H1 (cell line): ENCODE results near the gene SIGLEC7. TPM values are rescaled to one million over a fixed set of nuclear protein-coding genes. Genes with fewer than 3 reads are reported as not detected.
A peak's percentile ranks its signal among the peaks of the same experiment; 100 is the strongest.

Source experiments
- CTCF ChIA-PET: fragments of 300-600 bp; sonication (Branson Sonifier 250); formaldehyde crosslinking; loops from one replicate; lab custom pipeline; 2021; ENCODE audit not compliant: partially characterized antibody; lab: Charles Lee
- POLR2A ChIA-PET: fragments of 300-600 bp; sonication (Branson Sonifier 250); formaldehyde crosslinking; loops from one replicate; lab custom pipeline; 2021; ENCODE audit warnings: inconsistent platforms; ENCODE audit not compliant: partially characterized antibody; lab: Charles Lee
- DNase-seq, 2 experiments: peaks; one replicate each; pipeline versions ENCODE4 v3.0.0 to v3.0.0-alpha.2; 2010 to 2022; ENCODE audit warnings: low spot score in 2 of 2, low read depth in 1 of 2, mixed read lengths in 1 of 2
- FAIRE-seq: peaks from 2 replicates; lab custom pipeline; 2011; peaks lifted over from hg19 to GRCh38; lab: Jason Lieb, UNC
- H2AFZ ChIP-seq: 2 replicates; pipeline ENCODE4 v1.8.1; 2012; ENCODE audit warnings: low read length, inconsistent platforms
- H2AK5ac ChIP-seq: 2 replicates; pipeline ENCODE4 v1.6.1; 2013; ENCODE audit warnings: low read depth, low read length
- H2BK120ac ChIP-seq: replicated peaks from 2 replicates; pipeline ENCODE3; 2013; ENCODE audit warnings: low read depth, low read length, inconsistent platforms
- H2BK12ac ChIP-seq: 2 replicates; pipeline ENCODE4 v1.6.1; 2013; ENCODE audit warnings: low read depth, low read length
- H2BK15ac ChIP-seq: 2 replicates; pipeline ENCODE4 v1.6.1; 2013; ENCODE audit warnings: low read length
- H2BK20ac ChIP-seq: 2 replicates; pipeline ENCODE4 v1.6.1; 2013; ENCODE audit warnings: low read length
- H2BK5ac ChIP-seq: 2 replicates; pipeline ENCODE4 v1.6.1; 2013; ENCODE audit warnings: low read depth, low read length
- H3K14ac ChIP-seq: 2 replicates; pipeline ENCODE4 v1.6.1; 2013; ENCODE audit warnings: inconsistent platforms; ENCODE audit not compliant: insufficient read length
- H3K18ac ChIP-seq: 2 replicates; pipeline ENCODE4 v1.6.1; 2013; ENCODE audit warnings: low read length; ENCODE audit errors: extremely low read depth
- H3K23ac ChIP-seq: 2 replicates; pipeline ENCODE4 v1.6.1; 2013; ENCODE audit warnings: inconsistent platforms; ENCODE audit not compliant: insufficient read length
- H3K23me2 ChIP-seq: 2 replicates; pipeline ENCODE4 v1.6.1; 2013; ENCODE audit warnings: low read depth, low read length
- H3K27ac ChIP-seq: 2 replicates; pipeline ENCODE4 v1.6.1; 2011; ENCODE audit warnings: low read depth, low read length, inconsistent platforms
- H3K27me3 ChIP-seq, 4 experiments: replicated peaks in 1 of 4; 1 replicate in 1 of 4; 2 replicates in 3 of 4; pipeline versions ENCODE4 v1.6.1 to v1.8.1; 2011 to 2013; ENCODE audit warnings: low read length in 3 of 4, mild to moderate bottlenecking in 3 of 4, inconsistent platforms in 2 of 4, mixed read lengths in 2 of 4, moderate library complexity in 1 of 4; ENCODE audit not compliant: control insufficient read depth in 3 of 4, insufficient read depth in 3 of 4; ENCODE audit errors: extremely low read depth in 1 of 4
- H3K36me3 ChIP-seq, 4 experiments: 2 replicates each; pipeline versions ENCODE4 v1.6.1 to v1.8.1; 2011 to 2013; ENCODE audit warnings: mild to moderate bottlenecking in 4 of 4, low read length in 3 of 4, moderate library complexity in 2 of 4, control low read depth in 1 of 4, inconsistent platforms in 1 of 4; ENCODE audit not compliant: insufficient read depth in 4 of 4, control insufficient read depth in 2 of 4
- H3K4ac ChIP-seq: replicated peaks from 2 replicates; pipeline ENCODE3; 2013; ENCODE audit warnings: low read length, low read depth, mixed read lengths, inconsistent platforms; ENCODE audit not compliant: insufficient read length
- H3K4me1 ChIP-seq, 4 experiments: replicated peaks in 1 of 4; 1 replicate in 1 of 4; 2 replicates in 3 of 4; pipeline versions ENCODE4 v1.6.1 to v1.8.1; 2011 to 2013; ENCODE audit warnings: low read length in 3 of 4, inconsistent platforms in 2 of 4, mixed read lengths in 1 of 4; ENCODE audit not compliant: insufficient read depth in 4 of 4, control insufficient read depth in 3 of 4
- H3K4me2 ChIP-seq, 2 experiments: 2 replicates each; pipeline versions ENCODE4 v1.6.1 to v1.8.1; 2011 to 2013; ENCODE audit warnings: low read depth in 2 of 2, low read length in 2 of 2, control low read depth in 1 of 2, inconsistent platforms in 1 of 2, mild to moderate bottlenecking in 1 of 2; ENCODE audit not compliant: insufficient read depth in 1 of 2
- H3K4me3 ChIP-seq, 4 experiments: fragments of 200-600, 300-600 bp in 1 of 4; sonication (generic), shearing (Covaris generic), sonication (Bioruptor Twin) in 1 of 4; 2 replicates each; pipeline versions ENCODE4 v1.5.1 to v1.8.1; 2011 to 2016; ENCODE audit warnings: low read length in 4 of 4, low read depth in 3 of 4, control low read depth in 2 of 4, inconsistent platforms in 2 of 4, mild to moderate bottlenecking in 2 of 4, mixed read lengths in 1 of 4, moderate library complexity in 1 of 4; ENCODE audit not compliant: insufficient read depth in 2 of 4; ENCODE audit errors: extremely low read depth in 1 of 4
- H3K56ac ChIP-seq: replicated peaks from 2 replicates; pipeline ENCODE3; 2013; ENCODE audit warnings: low read depth, mild to moderate bottlenecking, mixed read lengths, low read length, inconsistent platforms; ENCODE audit not compliant: insufficient read length
- H3K79me1 ChIP-seq: 2 replicates; pipeline ENCODE4 v1.6.1; 2013; ENCODE audit warnings: low read depth, low read length, control low read depth
- H3K79me2 ChIP-seq, 2 experiments: 2 replicates each; pipeline versions ENCODE4 v1.6.1 to v1.8.1; 2012 to 2013; ENCODE audit warnings: low read length in 2 of 2, mild to moderate bottlenecking in 2 of 2, inconsistent platforms in 1 of 2; ENCODE audit not compliant: insufficient read depth in 2 of 2, control insufficient read depth in 1 of 2
- H3K9ac ChIP-seq, 4 experiments: replicated peaks in 1 of 4; 1 replicate in 1 of 4; 2 replicates in 3 of 4; pipeline versions ENCODE4 v1.6.1 to v1.8.1; 2011 to 2013; ENCODE audit warnings: low read depth in 3 of 4, low read length in 3 of 4, control low read depth in 2 of 4, mild to moderate bottlenecking in 2 of 4, moderate library complexity in 2 of 4, inconsistent platforms in 1 of 4; ENCODE audit errors: extremely low read depth in 1 of 4
- H3K9me3 ChIP-seq, 2 experiments: 2 replicates each; pipeline versions ENCODE4 v1.6.1 to v1.8.1; 2012 to 2013; ENCODE audit warnings: mild to moderate bottlenecking in 2 of 2, moderate library complexity in 2 of 2, control low read depth in 1 of 2, inconsistent platforms in 1 of 2, low read depth in 1 of 2, low read length in 1 of 2, mixed read lengths in 1 of 2; ENCODE audit not compliant: insufficient read depth in 2 of 2
- H4K20me1 ChIP-seq, 2 experiments: replicated peaks in 1 of 2; 2 replicates each; pipeline versions ENCODE3 to v1.8.1; 2011 to 2013; ENCODE audit warnings: inconsistent platforms in 2 of 2, low read length in 2 of 2, mild to moderate bottlenecking in 1 of 2; ENCODE audit not compliant: insufficient read depth in 2 of 2, control insufficient read depth in 1 of 2
- H4K5ac ChIP-seq: 2 replicates; pipeline ENCODE4 v1.6.1; 2013; ENCODE audit warnings: low read length, low read depth, mixed read lengths, inconsistent platforms; ENCODE audit not compliant: insufficient read length
- H4K8ac ChIP-seq: 2 replicates; pipeline ENCODE4 v1.8.0; 2013; ENCODE audit warnings: mild to moderate bottlenecking, moderate library complexity, low read length, inconsistent platforms; ENCODE audit not compliant: insufficient read depth; ENCODE audit errors: extremely low read depth
- H4K91ac ChIP-seq: replicated peaks from 2 replicates; pipeline ENCODE3; 2013; ENCODE audit warnings: low read length, mixed read lengths, inconsistent platforms; ENCODE audit not compliant: insufficient read length
- RBBP5 ChIP-seq: IDR thresholded peaks from 2 replicates; pipeline ENCODE4 v1.7.1; 2012; ENCODE audit warnings: low read depth, mild to moderate bottlenecking, inconsistent platforms, low read length, moderate library complexity, borderline replicate concordance
- SRF ChIP-seq: IDR thresholded peaks from 2 replicates; pipeline ENCODE4 v1.6.1; 2011; ENCODE audit warnings: mild to moderate bottlenecking, low read depth, low read length, moderate library complexity
- TAF1 ChIP-seq: IDR thresholded peaks from 2 replicates; pipeline ENCODE4 v1.6.1; 2011; ENCODE audit warnings: mild to moderate bottlenecking, low read depth, low read length
- TAF7 ChIP-seq: optimal IDR thresholded peaks from 2 replicates; pipeline ENCODE3; 2011; ENCODE audit warnings: low read depth, mild to moderate bottlenecking, inconsistent platforms, low read length, moderate library complexity, borderline replicate concordance
- TCF12 ChIP-seq: IDR thresholded peaks from 2 replicates; pipeline ENCODE4 v1.6.1; 2011; ENCODE audit warnings: low read depth, mild to moderate bottlenecking, low read length
- TEAD4 ChIP-seq: IDR thresholded peaks from 2 replicates; pipeline ENCODE4 v1.6.1; 2012; ENCODE audit warnings: low read depth, low read length, inconsistent platforms, mixed read lengths
- WGBS, 2 experiments: shearing (Covaris generic) in 1 of 2; methylation state at CpG; one replicate each; pipeline versions ENCODE4 v1.1.6 to v1.1.7; 2013 to 2015; ENCODE audit warnings: low lambda C conversion rate in 2 of 2, mixed read lengths in 2 of 2, inconsistent platforms in 1 of 2, low coverage in 1 of 2, missing lambda C conversion rate in 1 of 2; ENCODE audit not compliant: insufficient replicate concordance in 2 of 2, insufficient coverage in 1 of 2, insufficient read length in 1 of 2; ENCODE audit errors: extremely low coverage in 1 of 2, missing lambda C conversion rate in 1 of 2; 5-methylcytosine and 5-hydroxymethylcytosine counted together
- polyA plus RNA-seq, 7 experiments: library from polyadenylated mRNA; depleted of rRNA in 3 of 7; stranded (reverse) in 5 of 7; unstranded in 2 of 7; fragments of >200 nt in 5 of 7; fragments of 200-250 nt in 2 of 7; gene quantifications; 1 replicate in 5 of 7; 2 replicates in 1 of 7; 4 replicates in 1 of 7; pipeline versions ENCODE4 v1.2.1 to v1.2.3, GENCODE V29; 2011 to 2013; ENCODE audit warnings: missing spikeins in 2 of 7, mixed read lengths in 2 of 7
- total RNA-seq: library from RNA; stranded (reverse); fragmentation: NEBNext Ultra II Directional; extraction: Animal tissue kit (Norgen Biotek cat#: 25700); gene quantifications from 2 replicates; pipeline ENCODE4 v1.2.1, GENCODE V29; 2021

Gene SIGLEC7
- total and polyA plus RNA-seq, 2 of the 8 experiments (the other 6 are each of a cell fraction or from before 2014, with no cell fraction given): not detected

DNA sequence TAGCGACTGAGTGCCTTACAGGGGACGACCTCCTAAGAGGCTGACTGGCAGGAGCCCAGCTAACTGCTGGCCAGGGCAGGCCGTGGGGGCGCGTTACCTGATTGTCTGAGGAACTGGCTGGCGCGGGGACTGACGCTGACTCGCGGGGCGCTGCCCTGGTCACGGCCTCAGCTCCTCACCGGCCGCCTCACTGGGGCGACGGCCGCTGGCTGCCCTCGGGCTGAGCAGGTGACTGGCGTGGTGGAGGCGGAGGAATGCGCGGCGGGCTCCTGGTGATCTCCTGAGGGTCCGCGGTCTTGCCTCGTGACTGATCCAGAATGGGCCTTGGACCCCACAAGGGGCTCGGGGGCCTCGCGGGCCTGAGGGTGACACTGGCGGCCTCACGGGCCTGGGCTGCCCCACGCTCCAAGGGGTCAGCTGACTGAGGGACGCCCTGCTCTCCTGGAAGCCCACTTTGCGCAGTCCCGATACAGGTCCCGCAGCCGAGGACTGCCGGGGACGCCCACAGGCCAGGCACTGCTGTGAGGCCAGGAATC, 39.3 kb downstream of the SIGLEC7 start:
- Histone ChIP-seq H4K8ac (peak overlapping the region; percentile 68; the same call in 1 of the 2 replicates), H4K91ac (no peak overlapping the region), H3K4me3 (no peak overlapping the region; a peak in 1 of 8 replicates), H4K20me1 (no peaks in the 10 kb centered on the region), H3K27me3 (peaks cover 0 to 13% (median 5%) of the 10 kb centered on the region in 4 experiments; a peak in 5 of 7 replicates), H3K9ac (no peak overlapping the region), H3K4me2 (peak overlapping the region in 1 of 2 experiments; percentile 47; a peak in 1 of 4 replicates), H3K79me2 (no peaks in the 10 kb centered on the region), H2AK5ac (no peak overlapping the region), H4K5ac (no peak overlapping the region), H3K14ac (no peak overlapping the region), H2BK15ac (no peak overlapping the region), H2BK12ac (no peak overlapping the region; the same call in 1 of the 2 replicates), H3K36me3 (no peaks in the 10 kb centered on the region; a peak in 1 of 8 replicates), H3K27ac (no peak overlapping the region), H3K23ac (no peak overlapping the region), H2BK5ac (no peak overlapping the region), H3K23me2 (no peaks in the 10 kb centered on the region), H3K79me1 (no peaks in the 10 kb centered on the region), H3K18ac (no peak overlapping the region), H2BK20ac (no peak overlapping the region), H3K56ac (no peak overlapping the region), H3K9me3 (peaks cover 0 to 8% of the 10 kb centered on the region in 2 experiments; a peak in 1 of 4 replicates), H2BK120ac (no peak overlapping the region), H3K4ac (no peak overlapping the region), H2AFZ (0 out of 2 replicates have a peak overlapping the region, but pooled peaks have one; percentile 3), H3K4me1 (peaks cover 0 to 3% (median 0%) of the 10 kb centered on the region in 4 experiments; a peak in 3 of 7 replicates)
- 97% methylated on average over 32 of the region's 39 CpGs; no CpG with 5 or more reads in 1 of the 2 experiments for WGBS, 2 experiments
- no peak for FAIRE-seq
- DNase-seq: no peak
- CTCF ChIA-PET: no interaction called here
- POLR2A ChIA-PET: no interaction called here
- TF ChIP-seq SRF (no peak), RBBP5 (no peak), TEAD4 (no peak), TAF1 (no peak), TCF12 (no peak), TAF7 (no peak)
